Left renal cortex interstitium (tissue), 4 donors: Measurements from ENCODE around the gene PDILT. TPM values are rescaled to one million over a fixed set of nuclear protein-coding genes. Genes with fewer than 3 reads are reported as not detected.

Source experiments
- DNase-seq, 4 donors: peaks; one replicate each; pipeline ENCODE4 v3.0.0-alpha.2; 2013; ENCODE audit warnings: low read depth in 4 of 4, low spot score in 2 of 4, missing footprints in 1 of 4
- polyA plus RNA-seq, 4 donors: library from polyadenylated mRNA; unstranded; fragments of 120-200 nt; gene quantifications; one replicate each; pipeline ENCODE4 v1.2.1, GENCODE V29; 2013; ENCODE audit not compliant: insufficient read length in 4 of 4

The PDILT gene
- polyA plus RNA-seq, 4 donors: 0.14 to 0.23 TPM; not detected in 2

DNA sequence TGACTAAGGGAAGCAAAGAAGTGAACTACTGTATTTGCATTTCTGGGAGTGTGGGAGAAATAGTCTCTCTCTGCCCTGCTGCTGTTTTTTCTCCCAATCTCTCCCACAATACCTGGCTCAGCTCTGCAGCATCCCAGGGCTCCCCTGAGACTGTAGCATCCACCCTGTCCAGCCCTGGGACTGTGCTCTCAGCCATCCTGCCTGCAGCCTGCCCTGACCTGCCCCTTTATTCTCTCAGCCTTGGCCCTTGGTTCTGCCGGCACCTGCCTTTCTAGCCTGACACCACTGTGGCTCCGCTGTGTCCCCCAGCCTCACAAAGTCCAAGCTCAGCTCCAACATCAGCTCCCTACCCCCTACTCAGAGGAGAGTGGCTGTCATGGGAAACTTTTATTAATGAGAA lies 1.9 kb downstream of the PDILT start:
- no peak for DNase-seq

DNA sequence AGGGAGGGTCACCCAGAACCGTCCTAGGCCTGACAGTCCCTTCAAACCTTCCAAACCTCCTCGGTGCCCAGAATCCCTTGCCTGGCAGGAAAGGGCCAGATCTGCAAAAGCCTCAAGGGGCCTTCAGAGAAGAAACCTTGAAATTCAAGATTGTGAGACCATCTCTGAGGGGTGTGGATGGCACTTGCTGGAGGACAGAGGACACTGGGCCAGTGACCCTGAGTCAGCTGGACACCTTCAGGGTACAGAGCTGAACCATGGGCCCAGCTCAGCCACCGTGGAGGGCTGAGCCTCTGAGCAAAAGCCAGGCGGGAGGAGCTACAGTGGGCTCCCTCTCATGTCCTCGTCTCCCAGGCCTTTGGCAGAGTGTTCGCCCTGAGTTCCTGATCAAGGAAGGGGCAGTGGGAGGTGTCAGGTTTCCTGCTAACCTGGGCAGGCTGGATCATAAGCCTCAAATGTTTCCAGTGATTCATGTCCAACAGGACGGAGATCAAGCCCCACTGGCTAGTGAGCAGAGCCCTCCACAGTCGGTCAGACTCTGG lies 3.0 kb downstream of the PDILT start:
- DNase-seq: no peak

- DNase-seq: no peak
Measured at GRCh38 chr16:20401066-20401465, 3.5 kb downstream of the PDILT start.

- no peak for DNase-seq
Measured at GRCh38 chr16:20399185-20399584, 5.4 kb downstream of the PDILT start.

- DNase-seq: no peak
Measured at GRCh38 chr16:20398603-20399002, 5.9 kb downstream of the PDILT start.

DNA sequence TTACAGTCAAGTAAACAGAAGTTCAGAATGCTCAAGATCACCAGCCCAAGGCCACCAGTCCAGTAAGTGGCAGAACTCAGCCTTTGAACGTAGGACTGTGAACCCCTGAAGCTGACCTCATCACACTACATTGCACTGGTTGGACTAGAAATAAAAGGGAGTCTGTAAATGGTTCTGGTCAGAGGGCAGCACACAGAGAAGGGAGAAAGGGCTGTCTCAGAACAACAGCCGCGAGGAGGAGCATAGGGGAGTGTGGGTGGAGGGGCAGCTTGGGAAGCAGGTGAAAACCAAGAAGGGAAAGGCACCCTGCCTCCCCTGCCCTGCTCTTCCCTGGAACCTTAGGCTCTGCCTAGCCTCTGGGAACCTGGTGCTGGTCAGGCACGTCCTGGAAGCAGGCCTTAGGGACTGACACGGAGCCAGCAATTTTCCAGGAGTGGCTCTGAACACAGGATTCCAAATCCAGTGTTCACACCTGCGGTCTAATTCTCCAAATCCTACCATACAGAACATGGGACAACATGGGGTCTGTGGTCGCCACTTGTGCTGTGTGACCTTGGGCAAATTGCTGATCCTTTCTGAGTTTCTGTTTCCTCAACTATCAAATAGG lies 7.0 kb downstream of the PDILT start:
- no peak for DNase-seq

DNA sequence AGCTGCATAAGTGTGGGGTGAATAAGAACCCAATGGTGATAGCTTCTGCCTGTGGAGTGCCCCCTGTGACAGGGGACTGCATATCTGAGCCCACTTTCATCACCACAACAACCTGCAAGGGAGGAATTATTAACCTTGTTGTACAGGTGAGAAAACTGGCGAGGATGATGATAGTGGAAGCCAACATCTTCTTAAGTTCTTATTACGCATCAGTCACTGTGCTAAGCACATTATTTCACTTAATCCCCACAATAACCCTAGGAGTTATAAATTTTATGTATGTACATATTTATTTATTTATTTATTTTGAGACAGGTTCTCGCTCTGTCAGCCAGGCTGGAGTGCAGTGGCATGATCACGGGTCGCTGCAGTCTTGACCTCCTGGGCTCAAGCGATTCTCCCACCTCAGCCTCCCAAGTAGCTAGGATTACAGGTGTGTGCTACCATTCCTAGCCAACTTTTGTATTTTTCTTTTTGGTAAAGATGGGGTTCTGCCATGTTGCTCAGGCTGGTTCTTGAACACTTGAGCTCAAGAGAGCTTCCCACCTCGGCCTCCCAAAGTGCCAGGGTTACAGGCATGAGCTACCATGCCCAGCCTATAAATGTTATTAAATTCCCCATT lies 7.6 kb downstream of the PDILT start:
- no peak for DNase-seq

GRCh38 chr16:20395946-20396345 lies 8.6 kb downstream of the PDILT start:
- DNase-seq: no peak

- no peak for DNase-seq
Measured at GRCh38 chr16:20393801-20394577, 10.5 kb downstream of the PDILT start.

- no peak for DNase-seq
Measured at GRCh38 chr16:20391045-20391444, 13.5 kb downstream of the PDILT start.

DNA sequence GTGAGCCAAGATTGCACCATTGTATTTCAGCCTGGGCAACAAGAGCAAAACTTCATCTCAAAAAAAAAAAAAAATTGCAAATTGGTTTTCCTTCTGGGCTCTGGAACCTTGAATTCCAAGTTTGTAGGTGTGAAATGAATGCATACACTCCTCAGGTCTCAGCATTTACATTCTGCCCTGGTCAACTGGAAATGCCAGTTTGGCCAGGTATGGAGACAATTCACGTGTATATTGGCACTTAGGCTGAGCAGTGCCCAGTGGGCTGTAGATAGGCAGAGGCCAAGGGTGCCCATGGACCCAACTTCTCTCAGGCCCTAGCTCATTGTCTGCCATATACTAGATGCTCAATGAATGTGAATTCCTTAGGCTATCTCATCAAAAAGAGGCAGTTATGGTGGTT lies 15.7 kb downstream of the PDILT start:
- DNase-seq: no peak

- DNase-seq: no peak
Measured at GRCh38 chr16:20387978-20388377, 16.6 kb downstream of the PDILT start.

- DNase-seq: peak in 3 of 4 donors; percentile 15 to 45 (median 36)
Measured at GRCh38 chr16:20385844-20386832, 18.4 kb downstream of the PDILT start.

DNA sequence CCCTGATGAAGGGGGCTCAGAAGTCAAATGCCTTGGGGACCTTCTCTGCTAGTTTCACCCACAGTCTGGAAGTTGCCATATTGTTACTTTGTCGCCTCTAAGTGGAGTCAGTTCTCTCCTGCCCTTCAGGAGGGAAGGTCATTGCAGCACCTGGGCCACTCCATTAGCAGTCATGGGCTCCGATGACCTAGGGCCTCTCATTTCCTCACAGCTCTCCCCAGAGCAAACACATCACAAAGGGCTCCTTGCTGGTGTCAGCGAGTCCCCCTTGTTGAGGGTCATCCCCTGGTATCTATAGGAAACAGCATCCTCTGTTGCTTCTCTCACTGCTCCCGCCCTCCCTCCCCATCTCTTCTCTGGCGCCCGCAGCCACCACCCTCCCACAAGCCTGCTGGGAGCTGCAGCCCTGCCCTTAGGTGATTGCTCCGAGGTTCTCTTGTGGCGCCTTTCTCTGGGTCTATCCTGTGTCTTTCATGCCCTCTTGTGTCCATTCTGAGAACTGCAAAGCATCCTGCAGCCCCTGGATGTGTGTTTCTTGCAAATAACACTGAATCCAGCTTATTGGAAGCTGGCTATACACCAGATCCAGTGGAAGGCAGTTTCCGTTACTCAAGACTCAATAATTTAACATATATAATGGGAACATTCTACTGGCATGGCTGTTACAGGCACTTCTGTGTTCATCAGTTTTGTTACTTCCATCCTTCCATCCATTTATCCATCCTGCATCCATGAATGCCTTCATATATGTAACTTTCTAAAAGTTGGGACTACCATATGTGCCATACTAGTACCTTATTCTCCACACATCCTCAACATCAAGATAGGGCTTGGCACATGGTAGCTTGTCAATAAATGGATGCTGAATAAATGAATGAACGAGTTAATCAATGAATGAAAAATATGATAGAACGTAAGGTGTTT lies 21.2 kb downstream of the PDILT start:
- peak in 3 of 4 donors; percentile 9 to 56 (median 38) for DNase-seq

DNA sequence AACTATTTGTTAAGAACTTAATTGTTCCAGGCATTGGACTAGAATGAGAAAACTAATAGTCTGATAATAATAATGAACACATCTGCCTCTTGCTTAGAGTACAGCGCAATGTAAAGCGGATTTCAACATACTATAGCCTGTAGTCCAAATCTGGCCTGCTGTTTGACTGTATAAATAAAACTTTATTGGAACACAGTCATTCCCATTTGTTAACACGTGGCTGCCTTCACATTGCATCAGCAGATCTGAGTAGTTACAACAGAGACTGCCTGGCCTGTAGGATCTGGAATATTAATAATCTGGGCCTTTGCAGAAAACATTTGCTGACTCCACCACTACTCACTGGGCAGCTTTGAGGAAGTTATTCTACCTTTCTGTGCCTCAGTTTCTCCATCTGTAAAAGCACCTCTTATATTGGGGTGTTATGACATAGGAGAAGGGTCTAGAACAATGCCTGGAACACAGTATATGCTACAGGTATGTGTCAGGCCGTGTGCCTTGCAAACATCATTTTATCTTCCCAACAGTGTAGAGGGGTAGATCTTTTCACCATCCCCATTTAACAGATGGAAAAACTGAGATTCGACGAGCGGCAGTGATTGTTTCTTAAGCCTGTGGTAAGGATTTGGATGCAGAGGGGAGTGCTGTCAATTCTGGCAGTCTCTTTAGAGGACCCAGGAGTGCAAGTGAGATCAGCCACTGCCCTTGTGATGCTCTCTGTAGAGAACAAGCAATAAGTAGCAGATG lies 22.2 kb downstream of the PDILT start:
- no peak for DNase-seq

DNA sequence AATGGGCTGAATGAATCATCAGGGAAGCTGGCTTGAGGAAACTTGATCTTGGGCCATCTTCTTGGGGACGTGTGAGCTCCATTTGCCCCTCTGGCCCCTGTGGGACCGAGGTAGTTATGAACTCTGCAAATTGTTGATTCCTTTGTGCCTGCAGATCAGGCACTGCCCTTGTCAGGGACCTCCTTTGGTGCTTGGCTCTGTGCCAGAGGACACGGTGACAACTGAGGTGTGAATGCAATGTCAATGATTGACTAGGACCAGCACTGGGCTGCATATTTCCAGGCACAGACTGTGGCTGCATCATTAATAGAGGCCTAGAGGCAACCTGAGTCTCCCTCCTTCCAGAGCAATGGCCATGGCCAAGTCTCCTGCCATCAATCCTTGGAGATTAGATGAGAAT lies 23.8 kb downstream of the PDILT start:
- peak in 3 of 4 donors; percentile 5 to 36 (median 23) for DNase-seq

DNA sequence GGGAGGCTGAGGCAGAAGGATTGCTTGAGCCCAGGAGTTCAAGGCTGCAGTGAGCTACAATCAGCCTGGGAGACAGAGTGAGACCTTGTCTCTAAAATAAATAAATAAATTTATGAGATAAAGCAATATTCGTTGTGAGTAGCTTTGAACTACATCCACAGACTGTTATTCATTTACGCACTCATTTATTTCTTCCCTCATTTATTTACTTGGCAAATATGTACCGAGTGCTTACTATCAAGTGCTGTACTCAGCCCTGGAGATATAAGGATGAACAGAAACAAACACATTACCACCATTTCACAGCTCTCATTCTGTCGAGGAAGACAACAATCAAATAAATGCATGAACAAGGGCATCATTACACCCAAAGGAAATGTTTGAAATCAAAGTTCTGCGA lies 27.4 kb downstream of the PDILT start:
- no peak for DNase-seq

DNA sequence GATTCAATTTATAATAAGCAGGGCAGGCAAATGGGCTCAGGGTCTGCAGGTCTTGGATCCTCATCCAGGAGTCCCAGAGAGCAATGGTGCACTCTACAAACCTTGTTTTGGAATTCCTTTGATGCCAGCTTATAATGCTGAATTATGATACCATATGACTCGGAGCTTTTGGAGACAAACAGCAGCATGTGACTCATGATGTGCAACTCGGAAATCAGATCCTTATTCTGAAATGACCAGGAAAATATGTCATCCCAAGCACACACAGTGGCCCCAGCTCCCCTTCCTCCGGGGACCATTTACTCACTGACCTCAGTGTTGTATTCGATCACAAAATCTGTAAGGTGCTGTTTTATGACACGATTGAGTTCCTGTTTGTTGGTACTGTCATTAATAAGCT lies 31.8 kb downstream of the PDILT start:
- no peak for DNase-seq
